Measurements from ENCODE around the gene FAM210A.

FAM210A gene

DNA sequence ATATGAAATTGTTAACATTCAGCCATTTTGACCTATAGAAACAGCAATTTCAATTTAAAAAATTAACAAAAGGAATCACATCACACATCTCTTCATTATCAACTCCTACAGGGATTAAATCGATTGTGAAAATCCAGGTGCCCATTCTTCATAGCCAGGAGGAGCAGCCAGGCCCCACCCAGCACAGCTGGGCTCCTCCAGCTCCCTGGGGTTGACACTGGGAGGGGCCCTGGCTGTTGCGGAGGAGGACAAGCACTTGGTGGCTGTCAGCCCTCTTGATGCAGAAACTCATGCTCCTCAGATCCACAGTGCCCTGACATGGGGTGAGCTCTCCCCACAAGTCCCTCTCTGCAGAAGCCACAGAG is 99.8 kb downstream of the FAM210A start:
- H3K4me3 ChIP-seq (ENCODE audit: low read depth in 1 of 2, low read length in 2 of 2), result no peak overlapping the region
- peaks cover 71% of the 10 kb centered on the region for H4K20me1 ChIP-seq (ENCODE audit: insufficient read depth, low read length)
- H3K4me1 ChIP-seq (ENCODE audit: insufficient read depth, low read length), result peaks cover 7% of the 10 kb centered on the region; the same call in 1 of the 2 replicates
- peaks cover 96% of the 10 kb centered on the region for H3K36me3 ChIP-seq (ENCODE audit: insufficient read depth, low read length)
- TF ChIP-seq EZH2 (IDR thresholded peaks at IDR 0.05; ENCODE audit: borderline replicate concordance, low read depth, low read length, severe bottlenecking), result no peak
- TF ChIP-seq, protein P1, sequence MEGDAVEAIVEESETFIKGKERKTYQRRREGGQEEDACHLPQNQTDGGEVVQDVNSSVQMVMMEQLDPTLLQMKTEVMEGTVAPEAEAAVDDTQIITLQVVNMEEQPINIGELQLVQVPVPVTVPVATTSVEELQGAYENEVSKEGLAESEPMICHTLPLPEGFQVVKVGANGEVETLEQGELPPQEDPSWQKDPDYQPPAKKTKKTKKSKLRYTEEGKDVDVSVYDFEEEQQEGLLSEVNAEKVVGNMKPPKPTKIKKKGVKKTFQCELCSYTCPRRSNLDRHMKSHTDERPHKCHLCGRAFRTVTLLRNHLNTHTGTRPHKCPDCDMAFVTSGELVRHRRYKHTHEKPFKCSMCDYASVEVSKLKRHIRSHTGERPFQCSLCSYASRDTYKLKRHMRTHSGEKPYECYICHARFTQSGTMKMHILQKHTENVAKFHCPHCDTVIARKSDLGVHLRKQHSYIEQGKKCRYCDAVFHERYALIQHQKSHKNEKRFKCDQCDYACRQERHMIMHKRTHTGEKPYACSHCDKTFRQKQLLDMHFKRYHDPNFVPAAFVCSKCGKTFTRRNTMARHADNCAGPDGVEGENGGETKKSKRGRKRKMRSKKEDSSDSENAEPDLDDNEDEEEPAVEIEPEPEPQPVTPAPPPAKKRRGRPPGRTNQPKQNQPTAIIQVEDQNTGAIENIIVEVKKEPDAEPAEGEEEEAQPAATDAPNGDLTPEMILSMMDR (IDR thresholded peaks at IDR 0.05; ENCODE audit: borderline replicate concordance, extremely low read depth, low read length, poor library complexity, severe bottlenecking), result no peak
- H3K9ac ChIP-seq (ENCODE audit: low read depth, low read length), result no peak overlapping the region
- H3K79me2 ChIP-seq (ENCODE audit: insufficient read depth, low read length), result peaks cover 97% of the 10 kb centered on the region
- no peaks in the 10 kb centered on the region for H3K27me3 ChIP-seq (ENCODE audit: insufficient read depth, low read length, poor library complexity)
- H3K9me3 ChIP-seq (ENCODE audit: insufficient read depth, low read length, severe bottlenecking), result peaks cover 8% of the 10 kb centered on the region
- ATAC-seq (ENCODE audit: insufficient read depth, low read depth), result no peak
- H2AFZ ChIP-seq (ENCODE audit: low read depth, low read length), result no peak overlapping the region
- no peak overlapping the region for H3K4me2 ChIP-seq (ENCODE audit: insufficient read depth, low read length)
- DNase-seq, result no peak
- peak overlapping the region; percentile 18; the same call in 1 of the 2 replicates for H3K27ac ChIP-seq (ENCODE audit: low read length)

DNA sequence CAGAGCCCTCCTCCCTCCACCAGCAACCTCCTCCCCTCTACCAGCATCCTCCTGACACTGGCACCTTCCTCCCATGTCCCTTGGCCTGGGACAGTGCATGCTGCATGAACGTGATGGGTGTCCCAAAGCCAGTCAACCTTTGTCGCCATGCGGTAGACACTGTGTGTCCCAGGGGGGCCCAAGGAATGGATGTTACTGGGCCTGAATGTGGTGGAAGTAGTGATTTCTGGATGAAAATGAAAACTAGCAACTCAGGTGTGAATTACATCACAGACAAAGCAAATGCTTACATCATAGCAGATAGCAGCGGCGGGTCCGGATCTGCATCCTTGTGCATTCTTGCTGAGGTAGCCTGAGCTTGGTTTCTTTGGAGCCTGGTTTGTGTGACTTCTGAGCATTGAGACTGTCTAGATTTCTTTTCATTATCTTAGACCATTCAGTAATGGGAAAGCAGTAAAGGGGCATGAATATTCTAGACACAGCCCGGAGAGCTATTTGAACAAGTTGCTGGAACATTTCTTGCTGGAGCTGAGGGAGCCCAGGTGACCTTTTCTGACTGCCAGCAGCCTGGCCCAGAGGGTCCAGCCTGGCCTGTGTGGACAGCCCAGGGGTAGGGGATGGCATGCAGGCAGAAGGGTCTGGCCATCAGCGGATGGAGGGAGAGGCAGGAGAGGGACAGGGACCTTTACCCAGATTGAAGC is 100.4 kb downstream of the FAM210A start:
- H3K27me3 ChIP-seq (ENCODE audit: insufficient read depth, low read length, poor library complexity), result no peaks in the 10 kb centered on the region
- peaks cover 97% of the 10 kb centered on the region for H3K79me2 ChIP-seq (ENCODE audit: insufficient read depth, low read length)

DNA sequence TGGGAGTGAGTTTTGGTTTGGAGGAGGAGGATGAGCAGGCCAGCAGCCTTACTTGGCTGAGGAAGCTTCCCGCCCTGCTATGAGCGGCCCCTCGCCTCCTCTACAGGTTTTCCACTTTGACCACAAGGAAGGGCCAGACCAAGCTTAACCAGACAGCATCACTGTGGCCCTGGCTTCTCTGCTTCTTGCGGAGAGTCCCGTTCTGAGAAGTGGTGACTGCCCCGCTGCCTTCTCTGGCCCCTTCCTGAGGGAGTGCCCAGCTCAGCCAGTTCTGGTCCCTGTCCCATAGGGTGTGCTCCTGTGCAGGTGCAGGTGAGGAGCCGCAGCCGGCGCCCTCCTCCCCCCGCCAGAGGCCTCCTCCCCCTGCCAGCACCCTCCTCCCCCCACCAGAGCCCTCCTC is 101.0 kb downstream of the FAM210A start:
- peaks cover 83% of the 10 kb centered on the region for H4K20me1 ChIP-seq (ENCODE audit: insufficient read depth, low read length)
- peaks cover 96% of the 10 kb centered on the region for H3K36me3 ChIP-seq (ENCODE audit: insufficient read depth, low read length)
- DNase-seq (no peak), ATAC-seq (ENCODE audit: insufficient read depth, low read depth) (no peak)
- H2AFZ ChIP-seq (ENCODE audit: low read depth, low read length), result no peak overlapping the region
- peaks cover 7% of the 10 kb centered on the region; the same call in 1 of the 2 replicates for H3K4me1 ChIP-seq (ENCODE audit: insufficient read depth, low read length)
- no peak overlapping the region for H3K9ac ChIP-seq (ENCODE audit: low read depth, low read length)
- H3K79me2 ChIP-seq (ENCODE audit: insufficient read depth, low read length), result peaks cover 97% of the 10 kb centered on the region
- no peak overlapping the region for H3K4me2 ChIP-seq (ENCODE audit: insufficient read depth, low read length)
- H3K27me3 ChIP-seq (ENCODE audit: insufficient read depth, low read length, poor library complexity), result no peaks in the 10 kb centered on the region
- no peak for TF ChIP-seq EZH2 (IDR thresholded peaks at IDR 0.05; ENCODE audit: borderline replicate concordance, low read depth, low read length, severe bottlenecking)
- TF ChIP-seq, protein P1 (IDR thresholded peaks at IDR 0.05; ENCODE audit: borderline replicate concordance, extremely low read depth, low read length, poor library complexity, severe bottlenecking), result no peak
- no peak overlapping the region for H3K4me3 ChIP-seq (ENCODE audit: low read depth in 1 of 2, low read length in 2 of 2)
- no peaks in the 10 kb centered on the region for H3K9me3 ChIP-seq (ENCODE audit: insufficient read depth, low read length, severe bottlenecking)
- peak overlapping the region; percentile 38; the same call in 1 of the 2 replicates for H3K27ac ChIP-seq (ENCODE audit: low read length)

More for the DNA sequence above, 100.4 kb downstream of the FAM210A start:
- H3K36me3 ChIP-seq (ENCODE audit: insufficient read depth, low read length), result peaks cover 96% of the 10 kb centered on the region
- H2AFZ ChIP-seq (ENCODE audit: low read depth, low read length), result no peak overlapping the region
- no peak overlapping the region; the same call in 1 of the 2 replicates for H3K27ac ChIP-seq (ENCODE audit: low read length)
- DNase-seq, result no peak
- no peak overlapping the region for H3K4me2 ChIP-seq (ENCODE audit: insufficient read depth, low read length)
- TF ChIP-seq, protein P1 (IDR thresholded peaks at IDR 0.05; ENCODE audit: borderline replicate concordance, extremely low read depth, low read length, poor library complexity, severe bottlenecking), result no peak
- TF ChIP-seq EZH2 (IDR thresholded peaks at IDR 0.05; ENCODE audit: borderline replicate concordance, low read depth, low read length, severe bottlenecking), result no peak
- peaks cover 77% of the 10 kb centered on the region for H4K20me1 ChIP-seq (ENCODE audit: insufficient read depth, low read length)
- H3K9ac ChIP-seq (ENCODE audit: low read depth, low read length), result no peak overlapping the region
- H3K9me3 ChIP-seq (ENCODE audit: insufficient read depth, low read length, severe bottlenecking), result peaks cover 3% of the 10 kb centered on the region
- ATAC-seq (ENCODE audit: insufficient read depth, low read depth), result no peak
- H3K4me3 ChIP-seq (ENCODE audit: low read depth in 1 of 2, low read length in 2 of 2), result no peak overlapping the region
- H3K4me1 ChIP-seq (ENCODE audit: insufficient read depth, low read length), result peaks cover 7% of the 10 kb centered on the region; the same call in 1 of the 2 replicates

All from DND-41 (cell line).